Naive thymus-derived CD4-positive, alpha-beta T cell (primary cell): Measurements from ENCODE around the gene DDX10. TPM values are rescaled to one million over a fixed set of nuclear protein-coding genes. Genes with fewer than 3 reads are reported as not detected.
A peak's percentile ranks its signal among the peaks of the same experiment; 100 is the strongest.

Experiments
- ATAC-seq: fragments of 150-1000 bp; cut with Tn5 transposase; 2 replicates; pipeline ENCODE4 v1.10.0; 2021; ENCODE audit warnings: mild to moderate bottlenecking, moderate library complexity
- CTCF ChIA-PET: fragments of 350-600 bp; sonication (Branson Sonifier 250); formaldehyde crosslinking; loops from one replicate; lab custom pipeline; 2021; ENCODE audit warnings: antibody characterized with exemption; lab: Charles Lee
- POLR2A ChIA-PET: fragments of 350-600 bp; sonication (Branson Sonifier 250); formaldehyde crosslinking; loops from one replicate; lab custom pipeline; 2021; ENCODE audit warnings: antibody characterized with exemption, inconsistent platforms; lab: Charles Lee
- DNase-seq, 9 donors: peaks; one replicate each; pipeline versions ENCODE4 v3.0.0 to v3.0.0-alpha.2; 2020 to 2022; ENCODE audit warnings: mixed read lengths in 1 of 9
- H3K27ac ChIP-seq: one replicate; pipeline ENCODE4 v1.7.0; 2013; ENCODE audit warnings: mild to moderate bottlenecking, low read depth, low read length, moderate library complexity
- H3K27me3 ChIP-seq, 2 donors: one replicate each; pipeline ENCODE4 v1.7.0; 2013; ENCODE audit warnings: low read length in 2 of 2, mild to moderate bottlenecking in 2 of 2, moderate library complexity in 2 of 2; ENCODE audit not compliant: control insufficient read depth in 2 of 2, insufficient read depth in 2 of 2
- H3K36me3 ChIP-seq, 3 experiments: 1 replicate in 2 of 3; 2 replicates in 1 of 3; pipeline ENCODE4 v1.7.0; 2013; ENCODE audit warnings: low read length in 3 of 3, mild to moderate bottlenecking in 3 of 3, moderate library complexity in 1 of 3; ENCODE audit not compliant: insufficient read depth in 3 of 3, control insufficient read depth in 2 of 3
- H3K4me1 ChIP-seq, 2 donors: one replicate each; pipeline ENCODE4 v1.7.0; 2013; ENCODE audit warnings: low read length in 2 of 2, mild to moderate bottlenecking in 2 of 2, moderate library complexity in 1 of 2; ENCODE audit not compliant: control insufficient read depth in 2 of 2, insufficient read depth in 2 of 2
- H3K4me3 ChIP-seq: 2 replicates; pipeline ENCODE4 v1.7.0; 2013; ENCODE audit warnings: mild to moderate bottlenecking, low read length
- H3K9me3 ChIP-seq, 3 experiments: 1 replicate in 2 of 3; 2 replicates in 1 of 3; pipeline ENCODE4 v1.7.0; 2013; ENCODE audit warnings: low read length in 3 of 3; ENCODE audit not compliant: control insufficient read depth in 2 of 3
- H3K27ac Mint-ChIP-seq, 9 donors: one replicate each; pipeline ENCODE4 v1.8.0; 2020 to 2022; ENCODE audit warnings: mixed read lengths in 9 of 9, mild to moderate bottlenecking in 8 of 9, moderate library complexity in 5 of 9, inconsistent platforms in 2 of 9
- H3K27me3 Mint-ChIP-seq, 5 donors: one replicate each; pipeline ENCODE4 v1.8.0; 2021 to 2022; ENCODE audit warnings: mixed read lengths in 5 of 5, mild to moderate bottlenecking in 1 of 5
- H3K36me3 Mint-ChIP-seq, 5 donors: one replicate each; pipeline ENCODE4 v1.8.0; 2020 to 2022; ENCODE audit warnings: mixed read lengths in 5 of 5, mild to moderate bottlenecking in 3 of 5, inconsistent platforms in 1 of 5
- H3K4me1 Mint-ChIP-seq, 7 donors: one replicate each; pipeline ENCODE4 v1.8.0; 2020 to 2022; ENCODE audit warnings: mixed read lengths in 7 of 7, mild to moderate bottlenecking in 3 of 7, inconsistent platforms in 1 of 7
- H3K4me3 Mint-ChIP-seq, 10 donors: one replicate each; pipeline ENCODE4 v1.8.0; 2020 to 2022; ENCODE audit warnings: mild to moderate bottlenecking in 10 of 10, mixed read lengths in 10 of 10, moderate library complexity in 6 of 10, inconsistent platforms in 2 of 10
- H3K9me3 Mint-ChIP-seq, 11 donors: one replicate each; pipeline ENCODE4 v1.8.0; 2020 to 2022; ENCODE audit warnings: mixed read lengths in 11 of 11, mild to moderate bottlenecking in 4 of 11, inconsistent platforms in 1 of 11, moderate library complexity in 1 of 11
- intact Hi-C, 2 donors: fragments of 100-400 bp; cut with micrococcal nuclease; formaldehyde crosslinking; loops; one replicate each; pipeline ENCODE4 v1.15.1; 2023
- polyA plus RNA-seq, 2 donors: library from polyadenylated mRNA; unstranded; fragments of 300-500 nt; fragmentation: Illumina TruSeq; gene quantifications; one replicate each; pipeline ENCODE4 v1.2.3, GENCODE V29; 2021
- total RNA-seq, 6 experiments: library from RNA in 5 of 6; stranded (reverse) in 5 of 6; gene quantifications; 1 replicate in 5 of 6; 2 replicates in 1 of 6; pipeline ENCODE4 v1.2.3 and lab custom pipeline; 2021 to 2026

DDX10 gene
- total and polyA plus RNA-seq, 7 experiments from 2014 or later = 14.8 to 34.6 (median 22.4) TPM

GRCh38 chr11:108803776-108804175 is 138.9 kb downstream of the DDX10 start:
- Mint-ChIP-seq H3K36me3 (peaks cover 0 to 25% (median 9%) of the 10 kb centered on the region in 5 donors), H3K4me3 (no peak overlapping the region), H3K9me3 (no peaks in the 10 kb centered on the region), H3K27ac (no peak overlapping the region), H3K27me3 (no peaks in the 10 kb centered on the region), H3K4me1 (peaks cover 0 to 8% (median 3%) of the 10 kb centered on the region in 7 donors)
- Histone ChIP-seq H3K36me3 (no peaks in the 10 kb centered on the region), H3K27me3 (no peaks in the 10 kb centered on the region), H3K27ac (no peak overlapping the region), H3K9me3 (no peaks in the 10 kb centered on the region), H3K4me3 (no peak overlapping the region), H3K4me1 (no peaks in the 10 kb centered on the region)
- ATAC-seq = no peak
- intact Hi-C loops = no loop called here
- ChIA-PET CTCF (no interaction called here), POLR2A (no interaction called here)
- DNase-seq = no peak

GRCh38 chr11:108804511-108804910 is 139.6 kb downstream of the DDX10 start:
- ATAC-seq (no peak), DNase-seq (no peak)
- H3K4me3 ChIP-seq = no peak overlapping the region
- Mint-ChIP-seq H3K9me3 (peaks cover 0 to 4% (median 0%) of the 10 kb centered on the region in 11 donors), H3K36me3 (peaks cover 3 to 20% (median 13%) of the 10 kb centered on the region in 5 donors), H3K4me1 (peaks cover 0 to 7% (median 4%) of the 10 kb centered on the region in 7 donors), H3K4me3 (peak overlapping the region in 1 of 10 donors; percentile 3), H3K27ac (no peak overlapping the region), H3K27me3 (no peaks in the 10 kb centered on the region)
- H3K36me3 ChIP-seq = no peaks in the 10 kb centered on the region
- no peak overlapping the region for H3K27ac ChIP-seq
- CTCF ChIA-PET = no interaction called here
- POLR2A ChIA-PET = no interaction called here
- H3K4me1 ChIP-seq = no peaks in the 10 kb centered on the region
- no peaks in the 10 kb centered on the region for H3K9me3 ChIP-seq
- H3K27me3 ChIP-seq = no peaks in the 10 kb centered on the region
- intact Hi-C loops = no loop called here

- DNase-seq (no peak), ATAC-seq (no peak)
- H3K9me3 ChIP-seq = no peaks in the 10 kb centered on the region
- no peaks in the 10 kb centered on the region for H3K27me3 Mint-ChIP-seq
- no peaks in the 10 kb centered on the region for H3K4me1 ChIP-seq
- ChIA-PET POLR2A (no interaction called here), CTCF (no interaction called here)
- H3K36me3 ChIP-seq = no peaks in the 10 kb centered on the region
- peak overlapping the region in 1 of 10 donors; percentile 3 for H3K4me3 Mint-ChIP-seq
- H3K27me3 ChIP-seq = no peaks in the 10 kb centered on the region
- H3K36me3 Mint-ChIP-seq = peaks cover 3 to 21% (median 17%) of the 10 kb centered on the region in 5 donors
- intact Hi-C loops = no loop called here
- no peak overlapping the region for H3K4me3 ChIP-seq
- H3K9me3 Mint-ChIP-seq = peaks cover 0 to 4% (median 0%) of the 10 kb centered on the region in 11 donors
- peaks cover 0 to 6% (median 4%) of the 10 kb centered on the region in 7 donors for H3K4me1 Mint-ChIP-seq
- no peak overlapping the region for H3K27ac ChIP-seq
- no peak overlapping the region for H3K27ac Mint-ChIP-seq
Observed at GRCh38 chr11:108805030-108805429, 140.2 kb downstream of the DDX10 start.

- no peaks in the 10 kb centered on the region for H3K27me3 Mint-ChIP-seq
- intact Hi-C loops = no loop called here
- CTCF ChIA-PET = no interaction called here
- H3K4me3 Mint-ChIP-seq = no peak overlapping the region
- H3K4me1 ChIP-seq = no peaks in the 10 kb centered on the region
- POLR2A ChIA-PET = no interaction called here
- H3K9me3 ChIP-seq = no peaks in the 10 kb centered on the region
- no peak for ATAC-seq
- no peaks in the 10 kb centered on the region for H3K36me3 ChIP-seq
- no peak for DNase-seq
- H3K27ac Mint-ChIP-seq = no peak overlapping the region
- peaks cover 3 to 26% (median 16%) of the 10 kb centered on the region in 5 donors for H3K36me3 Mint-ChIP-seq
- H3K27ac ChIP-seq = no peak overlapping the region
- H3K9me3 Mint-ChIP-seq = peaks cover 0 to 6% (median 0%) of the 10 kb centered on the region in 11 donors
- H3K4me1 Mint-ChIP-seq = peaks cover 0 to 6% (median 0%) of the 10 kb centered on the region in 7 donors
- no peaks in the 10 kb centered on the region for H3K27me3 ChIP-seq
- no peak overlapping the region for H3K4me3 ChIP-seq
Observed at GRCh38 chr11:108807262-108807661, 142.4 kb downstream of the DDX10 start.

GRCh38 chr11:108813086-108813485 is 148.2 kb downstream of the DDX10 start:
- no peak overlapping the region for H3K4me3 Mint-ChIP-seq
- DNase-seq (no peak), ATAC-seq (no peak)
- no peaks in the 10 kb centered on the region for H3K27me3 Mint-ChIP-seq
- Histone ChIP-seq H3K4me3 (no peak overlapping the region), H3K27me3 (no peaks in the 10 kb centered on the region), H3K36me3 (no peaks in the 10 kb centered on the region), H3K27ac (no peak overlapping the region), H3K9me3 (no peaks in the 10 kb centered on the region), H3K4me1 (no peaks in the 10 kb centered on the region)
- H3K36me3 Mint-ChIP-seq = peaks cover 9 to 41% (median 11%) of the 10 kb centered on the region in 5 donors
- peaks cover 0 to 8% (median 4%) of the 10 kb centered on the region in 7 donors for H3K4me1 Mint-ChIP-seq
- intact Hi-C loops = no loop called here
- peaks cover 0 to 6% (median 0%) of the 10 kb centered on the region in 11 donors for H3K9me3 Mint-ChIP-seq
- ChIA-PET POLR2A (no interaction called here), CTCF (no interaction called here)
- H3K27ac Mint-ChIP-seq = no peak overlapping the region

GRCh38 chr11:108817976-108818375 is 153.1 kb downstream of the DDX10 start:
- CTCF ChIA-PET = no interaction called here
- H3K36me3 ChIP-seq = no peaks in the 10 kb centered on the region
- H3K27me3 ChIP-seq = no peaks in the 10 kb centered on the region
- POLR2A ChIA-PET = no interaction called here
- intact Hi-C loops = no loop called here
- H3K4me1 Mint-ChIP-seq = peaks cover 0 to 8% (median 4%) of the 10 kb centered on the region in 7 donors
- ATAC-seq = no peak
- no peaks in the 10 kb centered on the region for H3K4me1 ChIP-seq
- H3K27ac ChIP-seq = no peak overlapping the region
- peaks cover 0 to 2% (median 0%) of the 10 kb centered on the region in 11 donors for H3K9me3 Mint-ChIP-seq
- no peak overlapping the region for H3K4me3 Mint-ChIP-seq
- H3K36me3 Mint-ChIP-seq = peaks cover 6 to 46% (median 8%) of the 10 kb centered on the region in 5 donors
- H3K9me3 ChIP-seq = no peaks in the 10 kb centered on the region
- no peaks in the 10 kb centered on the region for H3K27me3 Mint-ChIP-seq
- H3K27ac Mint-ChIP-seq = no peak overlapping the region
- no peak overlapping the region for H3K4me3 ChIP-seq
- DNase-seq = no peak

GRCh38 chr11:108818971-108819370 is 154.1 kb downstream of the DDX10 start:
- H3K4me1 ChIP-seq = no peaks in the 10 kb centered on the region
- POLR2A ChIA-PET = no interaction called here
- ATAC-seq = no peak
- Mint-ChIP-seq H3K36me3 (peaks cover 6 to 51% (median 8%) of the 10 kb centered on the region in 5 donors), H3K9me3 (peaks cover 0 to 2% (median 0%) of the 10 kb centered on the region in 11 donors), H3K27me3 (no peaks in the 10 kb centered on the region), H3K27ac (no peak overlapping the region), H3K4me1 (peaks cover 0 to 10% (median 4%) of the 10 kb centered on the region in 7 donors), H3K4me3 (no peak overlapping the region)
- no peak overlapping the region for H3K4me3 ChIP-seq
- H3K27me3 ChIP-seq = no peaks in the 10 kb centered on the region
- intact Hi-C loops = no loop called here
- no peaks in the 10 kb centered on the region for H3K9me3 ChIP-seq
- no peaks in the 10 kb centered on the region for H3K36me3 ChIP-seq
- no peak for DNase-seq
- CTCF ChIA-PET = no interaction called here
- no peak overlapping the region for H3K27ac ChIP-seq
